Muscle of leg (tissue), 11 donors: ENCODE data around the gene ZBED5. TPM values are rescaled to one million over a fixed set of nuclear protein-coding genes. Genes with fewer than 3 reads are reported as not detected.
A peak's percentile ranks its signal among the peaks of the same experiment; 100 is the strongest.

Source experiments
- DNase-seq: peaks from one replicate; pipeline ENCODE4 v3.0.0; 2013
- H3K27ac ChIP-seq: one replicate; pipeline ENCODE4 v1.5.1; 2013; ENCODE audit warnings: mild to moderate bottlenecking, low read length, control low read depth
- H3K27me3 ChIP-seq: one replicate; pipeline ENCODE4 v1.6.1; 2013; ENCODE audit warnings: low read length; ENCODE audit not compliant: control insufficient read depth, insufficient read depth
- H3K36me3 ChIP-seq: one replicate; pipeline ENCODE4 v1.6.1; 2013; ENCODE audit warnings: low read length; ENCODE audit not compliant: control insufficient read depth, insufficient read depth
- H3K4me1 ChIP-seq: one replicate; pipeline ENCODE4 v1.6.1; 2013; ENCODE audit warnings: low read length; ENCODE audit not compliant: control insufficient read depth, insufficient read depth
- H3K4me3 ChIP-seq: one replicate; pipeline ENCODE4 v1.5.1; 2013; ENCODE audit warnings: low read length, control low read depth
- H3K9me3 ChIP-seq: replicated peaks from 2 replicates; pipeline ENCODE4 v1.6.1; 2013; ENCODE audit warnings: low read depth, low read length; ENCODE audit not compliant: control insufficient read depth
- WGBS: methylation state at CpG from one replicate; pipeline ENCODE4 v1.1.5; 2013; ENCODE audit warnings: missing lambda C conversion rate; ENCODE audit not compliant: insufficient coverage; 5-methylcytosine and 5-hydroxymethylcytosine counted together
- polyA plus RNA-seq, 8 donors: library from polyadenylated mRNA; unstranded; fragments of 120-200 nt; gene quantifications; one replicate each; pipeline versions ENCODE4 v1.2.1 to v1.2.3, GENCODE V29; 2013; ENCODE audit warnings: inconsistent platforms in 1 of 8, low replicate concordance in 1 of 8; ENCODE audit not compliant: insufficient read length in 8 of 8, insufficient read depth in 1 of 8
- total RNA-seq: library from RNA; stranded (reverse); fragments of 120-200 nt; gene quantifications from one replicate; pipeline ENCODE4 v1.2.4, GENCODE V29; 2013

ZBED5 gene
- total and polyA plus RNA-seq, 9 donors: 45.4 to 85.0 (median 67.8) TPM

DNA sequence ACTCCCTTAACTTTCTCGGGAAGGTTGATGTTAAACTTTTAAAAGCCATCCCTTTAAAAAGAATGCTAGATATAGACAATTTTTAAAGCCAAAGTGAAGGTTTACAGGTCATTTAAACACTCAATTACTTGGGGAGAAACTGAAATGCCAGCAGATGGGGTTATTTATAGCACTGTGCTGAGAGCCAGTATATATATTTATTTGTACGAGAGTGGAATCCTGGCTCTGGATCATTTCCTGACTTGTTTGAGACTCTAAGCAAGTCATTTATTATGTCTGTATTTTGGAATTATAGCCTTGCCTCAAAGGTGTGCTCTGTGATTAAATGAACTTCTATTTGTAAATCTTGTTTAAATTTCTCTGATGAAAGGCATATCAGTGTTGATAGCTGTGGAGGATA, 6.8 kb upstream of the ZBED5 start:
- H3K4me3 ChIP-seq: no peak overlapping the region
- H3K27ac ChIP-seq: no peak overlapping the region
- peaks cover 2% of the 10 kb centered on the region for H3K4me1 ChIP-seq
- H3K27me3 ChIP-seq: no peaks in the 10 kb centered on the region
- no peak for DNase-seq
- H3K36me3 ChIP-seq: no peaks in the 10 kb centered on the region
- no CpG with 5 or more reads among the region's 2 CpGs for WGBS
- H3K9me3 ChIP-seq: no peaks in the 10 kb centered on the region

DNA sequence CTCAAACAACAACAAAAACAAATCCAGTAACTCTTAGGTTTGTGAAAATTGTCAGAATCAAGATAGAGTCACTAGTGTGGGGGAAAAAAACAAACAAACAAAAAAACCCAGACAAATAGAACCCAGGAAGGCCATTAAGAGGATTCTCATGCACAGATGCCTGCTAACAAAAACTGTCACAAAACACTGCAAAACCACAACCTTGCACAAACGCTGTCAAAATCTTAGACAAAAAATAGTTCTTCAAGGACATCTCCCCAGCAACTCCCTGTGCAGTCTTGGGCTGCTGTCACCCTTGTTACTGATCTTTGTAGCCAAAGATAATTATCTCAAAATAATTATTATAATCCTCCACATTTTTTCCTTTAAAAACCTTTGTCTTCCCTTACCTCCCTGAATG, 4.6 kb upstream of the ZBED5 start:
- DNase-seq: no peak
- H3K4me3 ChIP-seq: no peak overlapping the region
- no peaks in the 10 kb centered on the region for H3K27me3 ChIP-seq
- 67% methylated on average over 1 of the region's 1 CpG for WGBS
- peaks cover 4% of the 10 kb centered on the region for H3K4me1 ChIP-seq
- H3K36me3 ChIP-seq: no peaks in the 10 kb centered on the region
- H3K27ac ChIP-seq: no peak overlapping the region
- H3K9me3 ChIP-seq: no peaks in the 10 kb centered on the region

DNA sequence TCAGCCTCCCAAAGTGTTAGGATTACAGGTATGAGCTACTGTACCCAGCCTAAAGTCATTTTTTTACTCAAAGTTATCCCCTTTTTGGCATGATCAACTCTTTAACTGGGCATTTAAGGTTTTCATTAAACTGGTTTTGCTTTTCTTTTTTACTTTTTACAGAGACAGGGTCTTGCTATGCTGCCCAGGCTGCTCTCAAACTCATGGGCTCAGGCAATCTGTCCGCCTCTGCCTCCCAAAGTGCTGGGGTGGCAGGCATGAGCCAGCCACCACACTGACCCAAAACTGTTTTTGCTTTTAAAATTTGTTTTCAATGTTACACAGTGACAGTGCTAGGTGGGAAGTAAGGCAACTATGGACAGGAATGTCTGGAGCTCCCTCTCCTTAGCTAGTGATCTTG, 3.9 kb upstream of the ZBED5 start:
- Histone ChIP-seq H3K36me3 (no peaks in the 10 kb centered on the region), H3K9me3 (no peaks in the 10 kb centered on the region), H3K4me3 (no peak overlapping the region), H3K4me1 (peaks cover 4% of the 10 kb centered on the region), H3K27ac (no peak overlapping the region), H3K27me3 (no peaks in the 10 kb centered on the region)
- DNase-seq: no peak
- WGBS: no CpG with 5 or more reads among the region's 1 CpG

DNA sequence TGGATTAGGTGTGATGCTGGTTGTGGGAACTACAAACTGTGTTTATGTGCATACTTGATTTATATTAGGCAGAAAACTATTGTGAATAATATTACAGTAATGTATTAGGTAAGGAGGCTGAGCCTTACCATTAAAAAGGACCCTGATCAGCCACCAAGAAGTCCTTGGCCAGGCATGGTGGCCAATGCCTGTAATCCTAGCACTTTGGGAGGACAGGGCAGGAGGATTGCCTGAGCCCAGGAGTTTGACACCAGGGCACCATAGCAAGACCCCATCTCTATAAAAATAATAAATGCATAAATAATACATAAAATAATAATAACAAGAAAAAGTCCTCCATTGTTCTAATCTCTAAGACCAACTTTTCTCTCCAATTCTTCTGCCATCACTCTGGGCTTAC, 3.2 kb upstream of the ZBED5 start:
- no peak overlapping the region for H3K27ac ChIP-seq
- peaks cover 4% of the 10 kb centered on the region for H3K4me1 ChIP-seq
- DNase-seq: no peak
- H3K4me3 ChIP-seq: no peak overlapping the region
- H3K27me3 ChIP-seq: no peaks in the 10 kb centered on the region
- H3K9me3 ChIP-seq: no peaks in the 10 kb centered on the region
- no peaks in the 10 kb centered on the region for H3K36me3 ChIP-seq

DNA sequence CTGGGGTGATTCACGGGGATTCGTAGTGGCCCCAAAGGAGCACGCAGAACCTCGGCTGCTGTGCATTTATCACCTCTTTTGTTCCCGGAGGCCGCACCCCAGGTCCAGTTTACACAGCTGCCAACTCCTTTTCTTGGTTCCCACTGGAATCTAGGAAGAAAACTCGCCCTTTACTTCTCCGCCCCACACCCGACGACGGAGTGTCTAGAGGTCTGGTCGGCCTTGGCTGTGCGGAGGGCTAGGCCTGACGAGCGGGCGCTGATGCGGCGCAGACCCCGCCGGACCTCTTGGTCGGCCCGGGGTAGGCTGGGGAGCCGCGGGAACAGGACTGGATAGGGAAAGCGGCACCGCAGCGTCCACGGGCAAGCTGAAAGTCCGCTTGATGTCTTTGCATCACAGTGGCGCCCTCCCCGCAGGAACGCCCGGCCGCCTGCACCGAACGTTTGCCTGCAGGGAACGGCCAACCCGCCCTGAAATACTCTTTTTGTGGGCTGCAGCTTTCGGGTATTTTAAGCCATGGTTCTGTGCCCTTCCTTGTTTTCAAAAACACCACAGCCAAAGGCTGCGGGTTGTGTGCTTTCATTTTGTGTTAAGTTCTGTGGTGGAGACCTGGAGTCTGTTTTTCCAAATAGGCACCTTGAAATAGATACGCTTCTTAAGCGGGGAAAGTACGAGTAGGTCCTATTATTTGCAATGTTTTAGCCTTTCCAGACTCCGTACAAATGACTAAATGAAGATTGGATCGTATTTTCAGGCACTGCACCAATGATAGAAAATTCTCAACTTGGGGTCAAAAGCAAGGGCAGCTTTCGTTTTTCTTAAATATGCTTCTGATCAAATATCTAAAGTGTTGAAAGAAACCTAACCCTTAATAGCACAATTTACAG, 829 bp upstream of the ZBED5 start:
- Histone ChIP-seq H3K9me3 (no peaks in the 10 kb centered on the region), H3K4me3 (peak overlapping the region; percentile 92), H3K27ac (peak overlapping the region; percentile 99), H3K36me3 (peaks cover 11% of the 10 kb centered on the region), H3K4me1 (peaks cover 4% of the 10 kb centered on the region), H3K27me3 (no peaks in the 10 kb centered on the region)
- WGBS: under 1% methylated on average over 43 of the region's 46 CpGs
- no peak for DNase-seq

DNA sequence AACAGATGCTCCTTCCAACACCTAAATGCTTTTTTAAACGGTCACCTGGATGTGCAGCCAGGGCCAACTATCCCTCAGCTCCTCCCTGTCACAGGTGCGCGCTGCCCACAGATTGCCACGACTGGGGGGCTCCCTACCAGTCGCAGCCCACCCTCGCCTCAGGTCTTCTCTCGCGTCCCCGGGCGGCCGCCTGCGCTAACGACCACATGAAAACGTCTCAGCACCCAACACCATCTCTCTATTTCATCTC, 469 bp downstream of the ZBED5 start:
- Histone ChIP-seq H3K9me3 (no peaks in the 10 kb centered on the region), H3K4me1 (peaks cover 4% of the 10 kb centered on the region), H3K27ac (peak overlapping the region; percentile 99), H3K4me3 (peak overlapping the region; percentile 92), H3K36me3 (peaks cover 19% of the 10 kb centered on the region), H3K27me3 (no peaks in the 10 kb centered on the region)
- 0% methylated on average over 14 of the region's 14 CpGs for WGBS
- no peak for DNase-seq

DNA sequence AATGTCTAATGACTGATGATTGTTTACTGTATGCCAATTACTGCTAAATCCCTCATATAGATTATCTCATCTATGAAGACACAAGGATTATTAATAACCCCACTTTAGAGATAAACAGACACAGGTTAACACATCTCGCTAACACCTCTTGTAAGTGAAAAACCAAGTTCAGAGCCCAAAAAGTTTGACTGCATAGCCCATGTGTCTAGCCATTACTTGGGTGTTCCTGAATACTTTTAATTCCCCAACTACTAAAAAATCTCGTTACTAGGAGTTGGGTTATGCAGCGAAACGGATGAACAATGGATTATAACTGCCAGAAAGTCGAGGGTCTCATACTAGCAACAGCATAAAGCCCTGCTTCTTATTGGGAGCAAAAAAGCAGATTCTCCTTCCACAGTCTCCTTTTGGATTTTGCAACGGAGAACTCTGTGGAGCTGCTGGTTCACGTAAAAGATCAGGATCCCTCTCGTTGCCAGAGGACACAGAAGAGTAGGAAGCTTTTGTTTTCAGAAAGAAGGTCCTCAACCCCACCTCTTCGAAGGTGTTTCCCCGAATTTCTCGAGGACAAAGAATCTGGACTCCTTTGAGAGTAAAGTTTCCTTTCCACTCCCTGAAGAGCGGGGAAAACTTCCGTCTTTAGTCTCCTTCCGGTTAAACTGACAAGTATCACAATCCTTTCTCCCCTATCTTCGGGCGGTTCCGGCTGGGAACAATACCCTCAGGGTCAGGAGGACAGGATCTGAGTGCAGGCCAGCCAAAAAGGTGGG, 979 bp downstream of the ZBED5 start:
- Histone ChIP-seq H3K27me3 (no peaks in the 10 kb centered on the region), H3K4me1 (peaks cover 4% of the 10 kb centered on the region), H3K4me3 (peak overlapping the region; percentile 92), H3K9me3 (no peaks in the 10 kb centered on the region), H3K27ac (peak overlapping the region; percentile 99), H3K36me3 (peaks cover 22% of the 10 kb centered on the region)
- WGBS: 0% methylated on average over 7 of the region's 17 CpGs
- DNase-seq: peak; percentile 78

DNA sequence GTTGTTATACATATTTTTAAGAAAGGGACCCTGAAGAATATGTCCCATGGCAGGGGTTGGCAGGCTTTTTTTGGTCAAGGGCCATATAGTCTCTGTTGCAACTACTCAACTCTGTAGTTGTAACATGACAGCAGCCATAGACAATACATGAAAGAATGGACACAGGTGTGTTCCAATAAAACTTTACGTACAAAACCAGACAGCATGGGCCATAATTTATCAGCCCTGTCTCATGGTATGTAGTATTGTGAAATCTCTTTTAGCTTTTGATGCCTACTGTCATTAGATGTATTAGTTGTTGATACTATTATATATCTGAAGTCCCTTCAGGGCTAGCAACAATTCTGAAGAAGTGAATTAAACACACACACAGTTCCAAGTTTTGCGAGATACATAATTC, 2.6 kb downstream of the ZBED5 start:
- H3K4me3 ChIP-seq: no peak overlapping the region
- H3K27ac ChIP-seq: no peak overlapping the region
- H3K9me3 ChIP-seq: no peaks in the 10 kb centered on the region
- H3K36me3 ChIP-seq: peaks cover 22% of the 10 kb centered on the region
- no CpG with 5 or more reads among the region's 2 CpGs for WGBS
- DNase-seq: no peak
- H3K4me1 ChIP-seq: peaks cover 4% of the 10 kb centered on the region
- no peaks in the 10 kb centered on the region for H3K27me3 ChIP-seq

DNA sequence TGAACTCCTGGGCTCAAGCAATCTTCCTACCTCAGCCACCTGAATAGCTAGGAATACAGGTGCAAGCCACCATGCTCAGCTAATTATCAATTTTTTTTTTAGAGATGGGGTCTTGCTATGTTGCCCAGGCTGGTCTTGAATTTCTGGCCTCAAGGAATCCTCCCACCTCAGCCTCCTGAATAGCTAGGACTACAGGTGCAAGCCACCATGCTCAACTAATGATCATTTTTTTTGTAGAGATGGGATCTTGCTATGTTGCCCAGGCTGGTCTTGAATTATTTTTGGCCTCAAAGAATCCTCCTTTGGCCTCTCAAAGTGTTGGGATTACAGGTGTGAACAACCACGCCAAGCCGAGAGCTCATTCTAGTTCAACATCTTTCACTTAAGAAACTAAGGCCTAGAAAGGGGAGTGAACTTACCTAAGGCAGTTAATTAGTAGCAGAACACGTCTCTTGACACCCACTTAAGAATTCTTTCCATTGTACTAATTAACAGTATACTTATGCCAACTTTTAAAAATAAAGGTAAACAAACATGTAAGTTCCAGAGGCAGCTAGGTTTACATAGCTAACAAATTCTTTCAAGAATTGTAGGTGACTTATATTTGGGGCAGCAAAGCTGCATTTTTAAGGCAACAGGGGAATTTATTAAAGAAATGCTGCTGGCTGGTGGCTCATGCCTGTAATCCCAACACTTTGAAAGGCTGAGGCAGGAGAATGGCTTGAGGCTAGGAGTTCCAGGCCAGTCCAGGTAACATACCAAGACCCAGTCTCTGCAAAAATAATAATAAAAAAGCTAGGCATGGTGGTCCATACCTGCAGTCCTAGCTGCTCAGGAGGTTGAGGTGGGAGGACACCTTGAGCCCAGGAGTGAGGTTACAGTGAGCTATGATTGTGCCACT, 9.6 kb downstream of the ZBED5 start:
- no CpG with 5 or more reads among the region's 3 CpGs for WGBS
- Histone ChIP-seq H3K9me3 (no peaks in the 10 kb centered on the region), H3K4me3 (no peak overlapping the region), H3K27ac (no peak overlapping the region), H3K36me3 (peaks cover 11% of the 10 kb centered on the region), H3K4me1 (no peaks in the 10 kb centered on the region), H3K27me3 (no peaks in the 10 kb centered on the region)
- DNase-seq: no peak

DNA sequence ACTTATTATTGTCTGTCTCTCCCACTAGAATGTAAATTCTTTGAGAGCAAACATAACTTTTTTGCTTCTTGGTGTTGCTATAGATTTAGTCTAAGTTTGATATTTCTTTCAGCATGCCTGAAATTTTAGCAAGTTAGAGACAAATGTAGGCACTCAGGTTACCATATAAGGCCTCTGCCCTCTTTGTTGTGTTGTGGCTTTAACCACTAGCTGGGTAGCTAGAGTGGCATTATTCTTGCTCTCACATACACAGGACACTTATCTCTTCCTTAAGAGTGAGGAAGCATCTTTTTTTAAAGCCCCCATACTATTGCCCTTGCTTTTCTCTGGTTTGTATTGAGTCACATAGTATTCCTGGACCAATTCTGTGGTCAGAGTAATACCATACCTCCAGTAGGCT, 11.2 kb downstream of the ZBED5 start:
- Histone ChIP-seq H3K9me3 (no peaks in the 10 kb centered on the region), H3K4me3 (no peak overlapping the region), H3K4me1 (no peaks in the 10 kb centered on the region), H3K36me3 (peaks cover 3% of the 10 kb centered on the region), H3K27ac (no peak overlapping the region), H3K27me3 (no peaks in the 10 kb centered on the region)
- DNase-seq: no peak
